Endothelial cell of hepatic sinusoid (primary cell): ENCODE measurements around the gene SMYD3.
"Not testable (repeated sequence)": the region's sequence is repeated elsewhere in the genome, so short reads cannot be mapped to it uniquely, and the experiment has no call there.

ENCODE experiments used
- in situ Hi-C: cut with HindIII; loops from 2 replicates; pipeline ENCODE4 v1.10.0; 2017; ENCODE audit warnings: low sequenced_read_pairs

Gene SMYD3

GRCh38 chr1:246083416-246083815, 423.7 kb downstream of the SMYD3 start:
- in situ Hi-C loops, result loop anchor here (5.0 kb wide), 1 partner anchor 41 kb away; no protein-coding TSS in a partner anchor

- in situ Hi-C loops, result loop anchor here (5.0 kb wide), 1 partner anchor 40 kb away; no protein-coding TSS in a partner anchor
Measured at GRCh38 chr1:246081856-246082668, 425.0 kb downstream of the SMYD3 start.

GRCh38 chr1:246081138-246081702, 425.9 kb downstream of the SMYD3 start:
- in situ Hi-C loops, result loop anchor here (5.0 kb wide), 1 partner anchor 39 kb away; no protein-coding TSS in a partner anchor

- in situ Hi-C loops, result loop anchor here (5.0 kb wide), 1 partner anchor 38 kb away; no protein-coding TSS in a partner anchor
Measured at GRCh38 chr1:246080031-246080430, 427.0 kb downstream of the SMYD3 start.

- in situ Hi-C loops, result no loop called here
Measured at GRCh38 chr1:246078888-246079252, 428.2 kb downstream of the SMYD3 start.

GRCh38 chr1:246078126-246078887, 428.8 kb downstream of the SMYD3 start:
- in situ Hi-C loops, result no loop called here

- in situ Hi-C loops, result no loop called here
Measured at GRCh38 chr1:246077476-246077875, 429.6 kb downstream of the SMYD3 start.

GRCh38 chr1:246074421-246074820, 432.7 kb downstream of the SMYD3 start:
- in situ Hi-C loops, result no loop called here

GRCh38 chr1:246072456-246072955, 434.6 kb downstream of the SMYD3 start:
- in situ Hi-C loops, result no loop called here

GRCh38 chr1:246071981-246072380, 435.1 kb downstream of the SMYD3 start:
- in situ Hi-C loops, result not testable (repeated sequence)

GRCh38 chr1:246071561-246071960, 435.5 kb downstream of the SMYD3 start:
- in situ Hi-C loops, result not testable (repeated sequence)

GRCh38 chr1:246069581-246069980, 437.5 kb downstream of the SMYD3 start:
- in situ Hi-C loops, result no loop called here

- in situ Hi-C loops, result no loop called here
Measured at GRCh38 chr1:246068619-246069509, 438.2 kb downstream of the SMYD3 start.

GRCh38 chr1:246068217-246068512, 438.9 kb downstream of the SMYD3 start:
- in situ Hi-C loops, result no loop called here

GRCh38 chr1:246067432-246068216, 439.5 kb downstream of the SMYD3 start:
- in situ Hi-C loops, result no loop called here

GRCh38 chr1:246066573-246066972, 440.5 kb downstream of the SMYD3 start:
- in situ Hi-C loops, result no loop called here

GRCh38 chr1:246065592-246065991, 441.5 kb downstream of the SMYD3 start:
- in situ Hi-C loops, result no loop called here

- in situ Hi-C loops, result no loop called here
Measured at GRCh38 chr1:246064891-246065290, 442.2 kb downstream of the SMYD3 start.

- in situ Hi-C loops, result no loop called here
Measured at GRCh38 chr1:246063013-246063616, 444.0 kb downstream of the SMYD3 start.
